Right lobe of liver (tissue), 6 donors: ENCODE data around the gene ADGRD1. TPM values are rescaled to one million over a fixed set of nuclear protein-coding genes. Genes with fewer than 3 reads are reported as not detected.

Experiments
- ATAC-seq, 4 donors: fragments of 200-7000 bp; cut with Tn5 transposase; one replicate each; pipeline ENCODE4 v1.9.1; 2020; ENCODE audit warnings: mild to moderate bottlenecking in 4 of 4, moderate library complexity in 4 of 4
- DNase-seq, 3 donors: peaks; one replicate each; pipeline ENCODE4 v3.0.0-alpha.2; 2020
- H3K27ac ChIP-seq, 3 donors: fragments of 200-600 bp; one replicate each; pipeline ENCODE4 v1.8.0; 2022
- H3K27me3 ChIP-seq, 2 donors: fragments of 200-600 bp; one replicate each; pipeline ENCODE4 v1.8.0; 2022
- H3K36me3 ChIP-seq, 4 donors: fragments of 200-600 bp; sonication (generic) in 1 of 4; one replicate each; pipeline versions ENCODE4 v1.5.1 to v1.8.0; 2017 to 2022; ENCODE audit warnings: control low read depth in 1 of 4
- H3K4me1 ChIP-seq, 4 donors: fragments of 200-600 bp; sonication (generic) in 1 of 4; one replicate each; pipeline versions ENCODE4 v1.5.1 to v1.8.0; 2017 to 2022; ENCODE audit warnings: control low read depth in 1 of 4
- H3K4me3 ChIP-seq, 3 donors: fragments of 200-600 bp; one replicate each; pipeline ENCODE4 v1.8.0; 2022
- H3K9me3 ChIP-seq, 4 donors: fragments of 200-600 bp; sonication (generic) in 1 of 4; one replicate each; pipeline versions ENCODE4 v1.5.1 to v1.8.0; 2017 to 2022; ENCODE audit warnings: control low read depth in 1 of 4
- CTCF ChIP-seq, 4 donors: fragments of 200-600 bp in 3 of 4; fragments of 450-650 bp in 1 of 4; IDR thresholded peaks; one replicate each; pipeline versions ENCODE4 v1.5.1 to v1.8.0; 2016 to 2022; ENCODE audit warnings: antibody characterized with exemption in 4 of 4, mild to moderate bottlenecking in 2 of 4
- POLR2A ChIP-seq: fragments of 450-650 bp; IDR thresholded peaks from one replicate; pipeline ENCODE4 v1.6.1; 2017; ENCODE audit warnings: antibody characterized with exemption, mild to moderate bottlenecking
- WGBS: methylation state at CpG from one replicate; pipeline ENCODE4 v1.1.6; 2018; ENCODE audit warnings: low coverage, low lambda C conversion rate; ENCODE audit not compliant: insufficient coverage; ENCODE audit errors: missing lambda C conversion rate; 5-methylcytosine and 5-hydroxymethylcytosine counted together
- intact Hi-C, 2 donors: fragments of 100-400 bp; cut with DNase I; formaldehyde crosslinking; loops; one replicate each; pipeline versions ENCODE4 v1.11.2 to v1.14.1; 2022
- total RNA-seq, 6 experiments: library from RNA; depleted of rRNA in 2 of 6; stranded (reverse); fragments of >200 nt in 2 of 6; fragmentation: NEBNext Ultra II Directional in 3 of 6; extraction: Animal tissue kit (Norgen Biotek cat#: 25700) in 3 of 6; gene quantifications; one replicate each; pipeline versions ENCODE4 v1.1.0 to v1.2.4, GENCODE V29; 2016 to 2023
- donor health status: DM: no; HTN: yes; CAD: no.
- donor health status: DM: no; HTN: no; CAD: no.
- donor health status: DM: no; HTN: no; CAD: no.
- donor health status: DM: no; HTN: yes; CAD: no.
- donor health status: DM: no; HTN: yes; CAD: no.

Gene ADGRD1
- total RNA-seq, 6 experiments from 2014 or later, result 4.7 to 17.0 (median 10.9) TPM

DNA sequence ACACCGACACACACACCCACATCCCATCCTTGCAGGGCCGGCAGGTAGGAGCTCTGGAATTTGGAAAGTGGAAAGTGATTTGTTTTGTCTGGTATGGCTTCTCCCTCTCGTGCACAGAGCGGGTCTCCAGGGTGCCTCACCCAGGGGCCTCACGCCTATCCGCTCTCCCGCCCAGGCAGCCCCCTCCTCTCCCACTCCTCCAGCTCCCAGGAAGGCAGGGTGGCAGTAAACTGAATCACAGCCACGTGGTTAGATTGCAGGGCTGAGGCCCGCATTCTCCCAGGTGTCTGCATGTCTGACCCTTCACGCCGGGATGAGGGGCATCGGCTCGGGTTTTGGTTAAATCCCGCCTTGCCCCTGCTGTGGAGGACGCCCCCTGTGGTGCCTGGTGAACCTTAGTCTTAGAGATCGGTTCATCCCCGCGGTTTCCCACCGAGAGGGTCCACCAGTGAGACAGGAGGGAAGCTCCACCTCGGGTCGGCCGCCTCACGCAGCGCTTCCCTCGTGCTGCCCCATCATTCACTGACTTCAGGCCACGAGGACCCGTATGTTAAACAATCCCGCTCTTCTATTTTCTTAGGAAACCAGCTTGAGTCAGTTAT, 64.4 kb downstream of the ADGRD1 start:
- no peak overlapping the region for H3K27ac ChIP-seq

GRCh38 chr12:131018808-131019397, 65.2 kb downstream of the ADGRD1 start:
- Histone ChIP-seq H3K4me1 (no peaks in the 10 kb centered on the region), H3K9me3 (no peaks in the 10 kb centered on the region), H3K27ac (no peak overlapping the region), H3K36me3 (no peaks in the 10 kb centered on the region), H3K27me3 (no peaks in the 10 kb centered on the region), H3K4me3 (no peak overlapping the region)
- intact Hi-C loops, result no loop called here
- WGBS, result 41% methylated on average over 6 of the region's 16 CpGs
- no peak for TF ChIP-seq POLR2A
- peak in 3 of 4 donors; percentile 21 to 30 (median 29) for TF ChIP-seq CTCF (IDR thresholded peaks at IDR 0.05)
- peak in 3 of 4 donors; percentile 35 to 54 (median 54) for ATAC-seq
- no peak for DNase-seq

More for the DNA sequence above, 64.4 kb downstream of the ADGRD1 start:
- DNase-seq (no peak), ATAC-seq (no peak)
- no peak for TF ChIP-seq CTCF (IDR thresholded peaks at IDR 0.05)
- TF ChIP-seq POLR2A, result no peak
- 77% methylated on average over 5 of the region's 28 CpGs for WGBS
- intact Hi-C loops, result no loop called here
- no peaks in the 10 kb centered on the region for H3K9me3 ChIP-seq
- no peaks in the 10 kb centered on the region for H3K27me3 ChIP-seq
- H3K36me3 ChIP-seq, result no peaks in the 10 kb centered on the region
- no peak overlapping the region for H3K4me3 ChIP-seq
- H3K4me1 ChIP-seq, result no peaks in the 10 kb centered on the region

- no peak overlapping the region for H3K27ac ChIP-seq
- intact Hi-C loops, result no loop called here
- no peaks in the 10 kb centered on the region for H3K9me3 ChIP-seq
- no peaks in the 10 kb centered on the region for H3K36me3 ChIP-seq
- 100% methylated on average over 1 of the region's 13 CpGs for WGBS
- TF ChIP-seq CTCF (IDR thresholded peaks at IDR 0.05), result no peak
- TF ChIP-seq POLR2A, result no peak
- DNase-seq, result no peak
- H3K27me3 ChIP-seq, result no peaks in the 10 kb centered on the region
- no peaks in the 10 kb centered on the region for H3K4me1 ChIP-seq
- ATAC-seq, result no peak
- H3K4me3 ChIP-seq, result no peak overlapping the region
Measured at GRCh38 chr12:131020326-131021153, 66.8 kb downstream of the ADGRD1 start.

DNA sequence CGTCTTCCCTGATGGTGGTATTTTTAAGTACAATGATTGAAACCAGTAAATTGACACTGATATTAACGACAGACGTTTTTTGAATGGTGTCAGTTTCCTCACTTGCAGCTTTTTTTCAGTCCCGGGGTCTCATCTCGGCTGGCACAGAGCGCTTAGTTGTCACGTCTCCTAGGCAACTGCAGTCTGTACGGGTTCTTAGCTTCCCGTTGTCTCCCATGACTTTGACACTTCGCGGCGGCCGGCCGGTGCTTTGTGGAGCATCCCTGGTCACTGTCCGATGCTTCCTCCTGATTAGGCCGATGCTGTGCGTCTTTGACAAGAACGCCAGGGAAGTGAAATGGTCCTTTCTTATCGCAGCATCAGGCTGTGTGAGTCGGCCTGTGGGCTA, 67.4 kb downstream of the ADGRD1 start:
- H3K27ac ChIP-seq, result no peak overlapping the region

More for the DNA sequence above, 67.4 kb downstream of the ADGRD1 start:
- no peaks in the 10 kb centered on the region for H3K4me1 ChIP-seq
- no peak for ATAC-seq
- TF ChIP-seq CTCF (IDR thresholded peaks at IDR 0.05), result no peak
- no peak for TF ChIP-seq POLR2A
- WGBS, result 72% methylated on average over 19 of the region's 20 CpGs
- H3K4me3 ChIP-seq, result no peak overlapping the region
- no peak for DNase-seq
- H3K27me3 ChIP-seq, result no peaks in the 10 kb centered on the region
- intact Hi-C loops, result no loop called here
- no peaks in the 10 kb centered on the region for H3K36me3 ChIP-seq
- no peaks in the 10 kb centered on the region for H3K9me3 ChIP-seq
